ENCODE data around the gene IDH3B.

The IDH3B gene

GRCh38 chr20:2656471-2657117 lies 7.4 kb downstream of the IDH3B start:
- DNase-seq (ENCODE audit: low spot score), result no peak

- DNase-seq (ENCODE audit: low spot score), result no peak
Observed at GRCh38 chr20:2655331-2656116, 8.5 kb downstream of the IDH3B start.

- DNase-seq (ENCODE audit: low spot score), result no peak
Observed at GRCh38 chr20:2654831-2655230, 9.2 kb downstream of the IDH3B start.

- DNase-seq (ENCODE audit: low spot score), result no peak
Observed at GRCh38 chr20:2654384-2654822, 9.6 kb downstream of the IDH3B start.

- DNase-seq (ENCODE audit: low spot score), result no peak
Observed at GRCh38 chr20:2653556-2654383, 10.2 kb downstream of the IDH3B start.

GRCh38 chr20:2652724-2653555 lies 11.1 kb downstream of the IDH3B start:
- DNase-seq (ENCODE audit: low spot score), result peak; percentile 44

- peak; percentile 98 for DNase-seq (ENCODE audit: low spot score)
Observed at GRCh38 chr20:2651772-2652723, 12.0 kb downstream of the IDH3B start, which contains the start of gene NOP56. Gene NOP56, plus strand, starts transcription at chr20:2652632. Its CDS starts 29 bp downstream, at chr20:2652661.

- no peak for DNase-seq (ENCODE audit: low spot score)
Observed at GRCh38 chr20:2643708-2644107, 20.3 kb downstream of the IDH3B start.

- DNase-seq (ENCODE audit: low spot score), result no peak
Observed at GRCh38 chr20:2640899-2641298, 23.1 kb downstream of the IDH3B start.

- no peak for DNase-seq (ENCODE audit: low spot score)
Observed at GRCh38 chr20:2640260-2640659, 23.8 kb downstream of the IDH3B start.

GRCh38 chr20:2637246-2637645 lies 26.8 kb downstream of the IDH3B start:
- no peak for DNase-seq (ENCODE audit: low spot score)

GRCh38 chr20:2633381-2633780 lies 30.6 kb downstream of the IDH3B start:
- no peak for DNase-seq (ENCODE audit: low spot score)

- DNase-seq (ENCODE audit: low spot score), result no peak
Observed at GRCh38 chr20:2631228-2631627, 32.8 kb downstream of the IDH3B start.

GRCh38 chr20:2626853-2627541 lies 37.0 kb downstream of the IDH3B start:
- DNase-seq (ENCODE audit: low spot score), result no peak

- no peak for DNase-seq (ENCODE audit: low spot score)
Observed at GRCh38 chr20:2625062-2625461, 39.0 kb downstream of the IDH3B start.

GRCh38 chr20:2624190-2624589 lies 39.8 kb downstream of the IDH3B start:
- DNase-seq (ENCODE audit: low spot score), result no peak

GRCh38 chr20:2619961-2620595 lies 43.9 kb downstream of the IDH3B start:
- DNase-seq (ENCODE audit: low spot score), result no peak

- DNase-seq (ENCODE audit: low spot score), result no peak
Observed at GRCh38 chr20:2619337-2619736, 44.7 kb downstream of the IDH3B start.

GRCh38 chr20:2618815-2619214 lies 45.2 kb downstream of the IDH3B start:
- DNase-seq (ENCODE audit: low spot score), result no peak

Data from AG08396 (cell line).